ENCODE measurements around the gene CPEB3. TPM values are rescaled to one million over a fixed set of nuclear protein-coding genes. Genes with fewer than 3 reads are reported as not detected.

CPEB3 gene
- total and polyA plus RNA-seq, 9 of the 15 experiments (the other 6 are each of a cell fraction or from before 2014, with no cell fraction given): 0.15 to 1.2 (median 0.51) TPM

DNA sequence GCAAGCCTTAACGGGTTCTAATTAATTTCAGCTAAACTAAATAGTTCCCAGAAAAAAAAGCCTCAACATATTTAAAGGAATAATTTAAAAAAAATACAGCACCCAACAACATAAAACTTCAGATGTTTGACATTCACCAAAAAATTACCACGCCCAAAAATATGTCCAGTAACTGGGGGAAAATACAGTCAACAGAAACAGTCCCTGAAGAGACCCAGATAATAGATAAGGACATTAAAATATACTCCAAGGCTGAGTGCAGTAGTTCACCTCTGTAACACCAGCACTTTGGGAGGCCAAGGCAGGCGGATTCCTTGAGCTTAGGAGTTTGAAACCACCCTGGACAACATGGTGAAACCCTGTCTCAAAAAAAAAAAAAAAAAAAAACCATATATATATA lies 289.3 kb downstream of the CPEB3 start (continued):
- TF ChIP-seq, protein P1, sequence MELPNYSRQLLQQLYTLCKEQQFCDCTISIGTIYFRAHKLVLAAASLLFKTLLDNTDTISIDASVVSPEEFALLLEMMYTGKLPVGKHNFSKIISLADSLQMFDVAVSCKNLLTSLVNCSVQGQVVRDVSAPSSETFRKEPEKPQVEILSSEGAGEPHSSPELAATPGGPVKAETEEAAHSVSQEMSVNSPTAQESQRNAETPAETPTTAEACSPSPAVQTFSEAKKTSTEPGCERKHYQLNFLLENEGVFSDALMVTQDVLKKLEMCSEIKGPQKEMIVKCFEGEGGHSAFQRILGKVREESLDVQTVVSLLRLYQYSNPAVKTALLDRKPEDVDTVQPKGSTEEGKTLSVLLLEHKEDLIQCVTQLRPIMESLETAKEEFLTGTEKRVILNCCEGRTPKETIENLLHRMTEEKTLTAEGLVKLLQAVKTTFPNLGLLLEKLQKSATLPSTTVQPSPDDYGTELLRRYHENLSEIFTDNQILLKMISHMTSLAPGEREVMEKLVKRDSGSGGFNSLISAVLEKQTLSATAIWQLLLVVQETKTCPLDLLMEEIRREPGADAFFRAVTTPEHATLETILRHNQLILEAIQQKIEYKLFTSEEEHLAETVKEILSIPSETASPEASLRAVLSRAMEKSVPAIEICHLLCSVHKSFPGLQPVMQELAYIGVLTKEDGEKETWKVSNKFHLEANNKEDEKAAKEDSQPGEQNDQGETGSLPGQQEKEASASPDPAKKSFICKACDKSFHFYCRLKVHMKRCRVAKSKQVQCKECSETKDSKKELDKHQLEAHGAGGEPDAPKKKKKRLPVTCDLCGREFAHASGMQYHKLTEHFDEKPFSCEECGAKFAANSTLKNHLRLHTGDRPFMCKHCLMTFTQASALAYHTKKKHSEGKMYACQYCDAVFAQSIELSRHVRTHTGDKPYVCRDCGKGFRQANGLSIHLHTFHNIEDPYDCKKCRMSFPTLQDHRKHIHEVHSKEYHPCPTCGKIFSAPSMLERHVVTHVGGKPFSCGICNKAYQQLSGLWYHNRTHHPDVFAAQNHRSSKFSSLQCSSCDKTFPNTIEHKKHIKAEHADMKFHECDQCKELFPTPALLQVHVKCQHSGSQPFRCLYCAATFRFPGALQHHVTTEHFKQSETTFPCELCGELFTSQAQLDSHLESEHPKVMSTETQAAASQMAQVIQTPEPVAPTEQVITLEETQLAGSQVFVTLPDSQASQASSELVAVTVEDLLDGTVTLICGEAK (IDR thresholded peaks at IDR 0.05): no peak
- TF ChIP-seq, protein P1 (CRISPR knock-in tag; IDR thresholded peaks at IDR 0.05): no peak

Small RNA genes within 50 kb of the gene (small RNA-seq; reads per million reads assigned to genes)
- gene RF00019: not detected
- gene RF00402: not detected
- not detected for gene RF00622
- gene RNY3P12: not detected

Other genes starting within 250 kb of the CPEB3 start
- gene MARCHF5, start 89 bp upstream of the CPEB3 start, total RNA-seq (2014; rRNA removed): 3.4 and 4.4 TPM in 2 replicates
- gene MARCHF5, start 89 bp upstream of the CPEB3 start, total RNA-seq (2014; rRNA removed; fragmentation: Illumina TruSeq; extraction: Trizol): 13.4 and 18.0 TPM in 2 replicates
- 7.7 and 7.9 TPM in 2 replicates for gene MARCHF5, start 89 bp upstream of the CPEB3 start, total RNA-seq (2015; rRNA removed; fragmentation: Illumina TruSeq; extraction: Trizol)
- gene MARCHF5, start 89 bp upstream of the CPEB3 start, total RNA-seq (2021): 27.1 and 27.2 TPM in 2 replicates
- 18.9 and 25.7 TPM in 2 replicates for gene MARCHF5, start 89 bp upstream of the CPEB3 start, polyA plus RNA-seq (2011; rRNA removed)
- 16.4 and 18.3 TPM in 2 replicates for gene MARCHF5, start 89 bp upstream of the CPEB3 start, polyA plus RNA-seq (2014; fragmentation: Illumina TruSeq; extraction: Trizol)
- gene MARCHF5, start 89 bp upstream of the CPEB3 start, polyA plus RNA-seq (2014; fragmentation: Nextera tagmentation; extraction: Ambion mirVana): 1 to 10 TPM; 3.4 to 4.0 TPM
- gene MARCHF5, start 89 bp upstream of the CPEB3 start, polyA plus RNA-seq (2014; rRNA removed): 10.8 and 11.5 TPM in 2 replicates

All from K562 (cell line).